Measurements from ENCODE around the gene TLCD4. TPM values are rescaled to one million over a fixed set of nuclear protein-coding genes. Genes with fewer than 3 reads are reported as not detected.
A peak's percentile ranks its signal among the peaks of the same experiment; 100 is the strongest.

Gene TLCD4
- total and polyA plus RNA-seq, 2 donors (not counting 1 experiment from before 2014, with no cell fraction given), result 0.55 to 1.3 TPM

GRCh38 chr1:95072117-95072516 is 45.0 kb upstream of the TLCD4 start:
- ATAC-seq (ENCODE audit: low read depth), result no peak
- Histone ChIP-seq H3K27ac (ENCODE audit: low read length in 2 of 2) (peak overlapping the region; percentile 66 to 70), H3K36me3 (replicated peaks in 1 of 2; ENCODE audit: control extremely low read depth in 1 of 2, control insufficient read depth in 1 of 2, extremely low read depth in 1 of 2, insufficient read depth in 2 of 2, low read length in 1 of 2) (no peaks in the 10 kb centered on the region), H3K27me3 (replicated peaks in 1 of 4; ENCODE audit: control extremely low read depth in 1 of 4, control insufficient read depth in 3 of 4, insufficient read depth in 4 of 4, low read length in 3 of 4) (no peaks in the 10 kb centered on the region), H3K9ac (ENCODE audit: low read length) (peak overlapping the region; percentile 70), H3K4me2 (replicated peaks; ENCODE audit: low read depth, low read length, poor library complexity, severe bottlenecking) (peak overlapping the region; percentile 72), H2AFZ (ENCODE audit: insufficient read depth, low read depth, low read length, poor library complexity, severe bottlenecking) (peak overlapping the region; percentile 86), H3K4me3 (ENCODE audit: control extremely low read depth in 1 of 5, extremely low read depth in 1 of 5, insufficient read depth in 1 of 5, low read depth in 2 of 5, low read length in 4 of 5) (peak overlapping the region; percentile 78 to 92 (median 86)), H3K79me2 (ENCODE audit: control insufficient read depth, insufficient read depth, low read length) (peaks cover 4% of the 10 kb centered on the region), H4K20me1 (ENCODE audit: control insufficient read depth, insufficient read depth, low read length, poor library complexity, severe bottlenecking) (no peaks in the 10 kb centered on the region), H3K4me1 (ENCODE audit: control insufficient read depth in 2 of 2, insufficient read depth in 2 of 2, low read length in 2 of 2) (peaks cover 11 to 14% of the 10 kb centered on the region in 2 donors), H3K9me3 (ENCODE audit: control extremely low read depth in 1 of 3, control insufficient read depth in 2 of 3, insufficient read depth in 1 of 3, low read length in 2 of 3) (no peaks in the 10 kb centered on the region)
- H3K9me3 Mint-ChIP-seq (ENCODE audit: insufficient read depth), result no peaks in the 10 kb centered on the region
- POLR2A ChIA-PET, result no interaction called here
- peaks cover 20% of the 10 kb centered on the region for H3K4me1 Mint-ChIP-seq
- CTCF ChIA-PET, result interaction anchor here (1.3 to 3.0 kb wide), 5 partner anchors 12 to 217 kb away, joined by 6 to 33 read pairs (median 13); partner anchors contain the start of gene RWDD3
- no peaks in the 10 kb centered on the region for H3K27me3 Mint-ChIP-seq
- DNase-seq, result no peak
- H3K27ac Mint-ChIP-seq, result peak overlapping the region; percentile 99
- WGBS (ENCODE audit: insufficient coverage), result no CpG with 5 or more reads among the region's 7 CpGs
- TF ChIP-seq EZH2 (IDR thresholded peaks at IDR 0.05; ENCODE audit: borderline replicate concordance, insufficient read depth, low read depth, low read length, poor library complexity, severe bottlenecking), result no peak
- TF ChIP-seq CTCF (IDR thresholded peaks at IDR 0.05), result no peak
- intact Hi-C loops (cut with micrococcal nuclease), result loop anchor here (1.0 to 5.0 kb wide), 8 partner anchors 29 to 1890 kb away; partner anchors contain the start of genes ABCD3, CCDC18, CNN3 and PTBP2
- peak overlapping the region; percentile 98 for H3K4me3 Mint-ChIP-seq
